Measurements from ENCODE around the gene GATD1.
"Not testable (repeated sequence)": the region's sequence is repeated elsewhere in the genome, so short reads cannot be mapped to it uniquely, and the experiment has no call there.

The GATD1 gene

GRCh38 chr11:745428-745827, 31.9 kb downstream of the GATD1 start:
- no peaks in the 10 kb centered on the region for H3K27me3 ChIP-seq (replicated peaks; ENCODE audit: insufficient read depth, low read length)
- peaks cover 32% of the 10 kb centered on the region for H3K79me2 ChIP-seq (ENCODE audit: low read length)
- H3K27ac ChIP-seq (ENCODE audit: low read length): no peak overlapping the region
- no peaks in the 10 kb centered on the region for H3K36me3 ChIP-seq (replicated peaks; ENCODE audit: insufficient read depth, low read length)
- H3K9ac ChIP-seq (ENCODE audit: low read length): no peak overlapping the region
- no peak overlapping the region for H3K4me2 ChIP-seq (ENCODE audit: low read depth, low read length)
- H3K4me3 ChIP-seq (ENCODE audit: low read length): no peak overlapping the region
- no peak for DNase-seq
- no peaks in the 10 kb centered on the region for H4K20me1 ChIP-seq (ENCODE audit: insufficient read depth, low read length)
- no peak for TF ChIP-seq EZH2 (optimal IDR thresholded peaks at IDR 0.05; ENCODE audit: low read depth, low read length)
- TF ChIP-seq EZH2phosphoT487 (IDR thresholded peaks at IDR 0.05; ENCODE audit: low read length): no peak
- no peak for TF ChIP-seq CTCF (IDR thresholded peaks at IDR 0.05; ENCODE audit: low read length)
- H3K9me3 ChIP-seq (replicated peaks; ENCODE audit: insufficient read depth, low read length): no peaks in the 10 kb centered on the region
- peaks cover 13% of the 10 kb centered on the region for H3F3A ChIP-seq (ENCODE audit: insufficient read depth, low read length)
- H3K4me1 ChIP-seq (ENCODE audit: low read length): no peaks in the 10 kb centered on the region
- H2AFZ ChIP-seq (ENCODE audit: low read length): no peak overlapping the region
- no peaks in the 10 kb centered on the region for H3K9me2 ChIP-seq (replicated peaks; ENCODE audit: insufficient read depth, low read length)

- Histone ChIP-seq H3K27me3 (replicated peaks; ENCODE audit: insufficient read depth, low read length) (peaks cover 5% of the 10 kb centered on the region; the same call in 1 of the 2 replicates), H4K20me1 (ENCODE audit: insufficient read depth, low read length) (no peaks in the 10 kb centered on the region), H2AFZ (ENCODE audit: low read length) (no peak overlapping the region), H3F3A (ENCODE audit: insufficient read depth, low read length) (peaks cover 9% of the 10 kb centered on the region), H3K4me1 (ENCODE audit: low read length) (no peaks in the 10 kb centered on the region), H3K4me2 (ENCODE audit: low read depth, low read length) (no peak overlapping the region), H3K9me3 (replicated peaks; ENCODE audit: insufficient read depth, low read length) (no peaks in the 10 kb centered on the region), H3K4me3 (ENCODE audit: low read length) (no peak overlapping the region), H3K9ac (ENCODE audit: low read length) (no peak overlapping the region), H3K79me2 (ENCODE audit: low read length) (peaks cover 5% of the 10 kb centered on the region), H3K27ac (ENCODE audit: low read length) (no peak overlapping the region), H3K36me3 (replicated peaks; ENCODE audit: insufficient read depth, low read length) (no peaks in the 10 kb centered on the region), H3K9me2 (replicated peaks; ENCODE audit: insufficient read depth, low read length) (no peaks in the 10 kb centered on the region)
- TF ChIP-seq EZH2phosphoT487 (IDR thresholded peaks at IDR 0.05; ENCODE audit: low read length) (no peak), EZH2 (optimal IDR thresholded peaks at IDR 0.05; ENCODE audit: low read depth, low read length) (no peak), CTCF (IDR thresholded peaks at IDR 0.05; ENCODE audit: low read length) (no peak)
- DNase-seq: no peak
Observed at GRCh38 chr11:742571-743201, 34.6 kb downstream of the GATD1 start.

GRCh38 chr11:742156-742546, 35.1 kb downstream of the GATD1 start:
- no peaks in the 10 kb centered on the region for H3K9me2 ChIP-seq (replicated peaks; ENCODE audit: insufficient read depth, low read length)
- H3K4me3 ChIP-seq (ENCODE audit: low read length): no peak overlapping the region
- no peaks in the 10 kb centered on the region for H3K4me1 ChIP-seq (ENCODE audit: low read length)
- H3K36me3 ChIP-seq (replicated peaks; ENCODE audit: insufficient read depth, low read length): no peaks in the 10 kb centered on the region
- peaks cover 10% of the 10 kb centered on the region; the same call in 1 of the 2 replicates for H3K27me3 ChIP-seq (replicated peaks; ENCODE audit: insufficient read depth, low read length)
- H4K20me1 ChIP-seq (ENCODE audit: insufficient read depth, low read length): no peaks in the 10 kb centered on the region
- H3K9ac ChIP-seq (ENCODE audit: low read length): no peak overlapping the region
- no peak overlapping the region for H3K27ac ChIP-seq (ENCODE audit: low read length)
- no peak overlapping the region for H2AFZ ChIP-seq (ENCODE audit: low read length)
- TF ChIP-seq EZH2 (optimal IDR thresholded peaks at IDR 0.05; ENCODE audit: low read depth, low read length): no peak
- no peak for TF ChIP-seq EZH2phosphoT487 (IDR thresholded peaks at IDR 0.05; ENCODE audit: low read length)
- TF ChIP-seq CTCF (IDR thresholded peaks at IDR 0.05; ENCODE audit: low read length): no peak
- no peak for DNase-seq
- no peak overlapping the region for H3K4me2 ChIP-seq (ENCODE audit: low read depth, low read length)
- H3K79me2 ChIP-seq (ENCODE audit: low read length): no peaks in the 10 kb centered on the region
- H3K9me3 ChIP-seq (replicated peaks; ENCODE audit: insufficient read depth, low read length): no peaks in the 10 kb centered on the region
- peaks cover 9% of the 10 kb centered on the region for H3F3A ChIP-seq (ENCODE audit: insufficient read depth, low read length)

- H2AFZ ChIP-seq (ENCODE audit: low read length); H3F3A ChIP-seq (ENCODE audit: insufficient read depth, low read length); H3K79me2 ChIP-seq (ENCODE audit: low read length); H3K9me3 ChIP-seq (replicated peaks; ENCODE audit: insufficient read depth, low read length); DNase-seq; H3K9ac ChIP-seq (ENCODE audit: low read length); H3K4me3 ChIP-seq (ENCODE audit: low read length); H3K27ac ChIP-seq (ENCODE audit: low read length); H3K4me1 ChIP-seq (ENCODE audit: low read length); H3K36me3 ChIP-seq (replicated peaks; ENCODE audit: insufficient read depth, low read length); H3K9me2 ChIP-seq (replicated peaks; ENCODE audit: insufficient read depth, low read length); H4K20me1 ChIP-seq (ENCODE audit: insufficient read depth, low read length): not testable (repeated sequence)
- Histone ChIP-seq H3K4me2 (ENCODE audit: low read depth, low read length) (peak overlapping the region; percentile 13; the same call in 1 of the 2 replicates), H3K27me3 (replicated peaks; ENCODE audit: insufficient read depth, low read length) (peaks cover 26% of the 10 kb centered on the region)
Observed at GRCh38 chr11:737899-738298, 39.4 kb downstream of the GATD1 start.

All from MM.1S (cell line).